CD4-positive, alpha-beta T cell (primary cell): ENCODE results near the gene NCKAP5. TPM values are rescaled to one million over a fixed set of nuclear protein-coding genes. Genes with fewer than 3 reads are reported as not detected.

ENCODE experiments used
- ATAC-seq: fragments of 200-7000 bp; cut with Tn5 transposase; one replicate; pipeline ENCODE4 v1.10.0; 2022; ENCODE audit warnings: mild to moderate bottlenecking; ENCODE audit not compliant: poor library complexity
- CTCF ChIA-PET: fragments of 350-600 bp; sonication (Branson Sonifier 250); formaldehyde crosslinking; loops from one replicate; lab custom pipeline; 2021; ENCODE audit warnings: antibody characterized with exemption, inconsistent platforms; lab: Charles Lee
- POLR2A ChIA-PET: fragments of 350-600 bp; sonication (Branson Sonifier 250); formaldehyde crosslinking; loops from one replicate; lab custom pipeline; 2021; ENCODE audit warnings: antibody characterized with exemption, inconsistent platforms; lab: Charles Lee
- DNase-seq, 14 experiments: peaks; one replicate each; pipeline ENCODE4 v3.0.0-alpha.2; 2013 to 2020; ENCODE audit warnings: mixed read lengths in 2 of 14
- H3K27ac ChIP-seq, 2 donors: one replicate each; pipeline versions ENCODE4 v1.5.1 to v1.7.0; 2013; ENCODE audit warnings: low read length in 2 of 2, low read depth in 1 of 2, mild to moderate bottlenecking in 1 of 2
- H3K27me3 ChIP-seq, 2 experiments: 1 replicate in 1 of 2; 2 replicates in 1 of 2; pipeline versions ENCODE4 v1.6.1 to v1.7.0; 2013; ENCODE audit warnings: low read length in 2 of 2, control low read depth in 1 of 2, mild to moderate bottlenecking in 1 of 2, moderate library complexity in 1 of 2; ENCODE audit not compliant: insufficient read depth in 2 of 2, control insufficient read depth in 1 of 2
- H3K36me3 ChIP-seq: one replicate; pipeline ENCODE4 v1.6.1; 2013; ENCODE audit warnings: low read length, control low read depth; ENCODE audit not compliant: insufficient read depth
- H3K4me1 ChIP-seq: one replicate; pipeline ENCODE4 v1.6.1; 2013; ENCODE audit warnings: low read length, control low read depth; ENCODE audit not compliant: insufficient read depth
- H3K4me3 ChIP-seq: one replicate; pipeline ENCODE4 v1.5.1; 2013; ENCODE audit warnings: mild to moderate bottlenecking, low read length, moderate library complexity
- H3K9me3 ChIP-seq, 2 experiments: 1 replicate in 1 of 2; 2 replicates in 1 of 2; pipeline versions ENCODE4 v1.6.1 to v1.7.0; 2013; ENCODE audit warnings: low read length in 2 of 2, mild to moderate bottlenecking in 2 of 2, control low read depth in 1 of 2, moderate library complexity in 1 of 2; ENCODE audit not compliant: control insufficient read depth in 1 of 2, insufficient read depth in 1 of 2
- H3K27ac Mint-ChIP-seq: one replicate; pipeline ENCODE4 v1.8.0; 2020; ENCODE audit warnings: mixed read lengths
- H3K27me3 Mint-ChIP-seq: one replicate; pipeline ENCODE4 v1.8.0; 2021; ENCODE audit warnings: mixed read lengths
- H3K36me3 Mint-ChIP-seq: one replicate; pipeline ENCODE4 v1.8.0; 2021; ENCODE audit warnings: low read depth, mixed read lengths
- H3K4me1 Mint-ChIP-seq: one replicate; pipeline ENCODE4 v1.8.0; 2021; ENCODE audit warnings: low read depth, mixed read lengths
- H3K4me3 Mint-ChIP-seq: one replicate; pipeline ENCODE4 v1.8.0; 2020; ENCODE audit warnings: mild to moderate bottlenecking, mixed read lengths
- H3K9me3 Mint-ChIP-seq: one replicate; pipeline ENCODE4 v1.8.0; 2020; ENCODE audit warnings: mixed read lengths
- CTCF ChIP-seq: fragments of 200-600 bp; IDR thresholded peaks from one replicate; pipeline ENCODE4 v1.8.0; 2022; ENCODE audit warnings: antibody characterized with exemption, mild to moderate bottlenecking
- intact Hi-C, 2 experiments: fragments of 100-400 bp; cut with DNase I in 1 of 2; cut with micrococcal nuclease in 1 of 2; formaldehyde crosslinking; loops; one replicate each; pipeline versions ENCODE4 v1.15.1 to v1.9.0; 2023 to 2025; cut with DNase I, micrococcal nuclease
- total RNA-seq, 174 experiments: library from RNA in 2 of 174; stranded (reverse) in 2 of 174; gene quantifications; one replicate each; pipeline ENCODE4 v1.2.3 and lab custom pipeline; 2021 to 2026

Gene NCKAP5
- total RNA-seq, 2 experiments from 2014 or later = not detected

GRCh38 chr2:133158024-133158423 is 410.2 kb downstream of the NCKAP5 start:
- CTCF ChIA-PET = no interaction called here
- H3K4me1 ChIP-seq = no peaks in the 10 kb centered on the region
- H3K27ac Mint-ChIP-seq = no peak overlapping the region
- no peaks in the 10 kb centered on the region for H3K36me3 ChIP-seq
- no peak for TF ChIP-seq CTCF
- H3K27me3 ChIP-seq = no peaks in the 10 kb centered on the region
- intact Hi-C loops = no loop called here
- ATAC-seq (no peak), DNase-seq (no peak)
- no peaks in the 10 kb centered on the region for H3K36me3 Mint-ChIP-seq
- POLR2A ChIA-PET = no interaction called here
- H3K9me3 ChIP-seq = no peaks in the 10 kb centered on the region
- no peaks in the 10 kb centered on the region for H3K27me3 Mint-ChIP-seq
- H3K27ac ChIP-seq = no peak overlapping the region
- peaks cover 2% of the 10 kb centered on the region for H3K9me3 Mint-ChIP-seq
- no peak overlapping the region for H3K4me3 ChIP-seq
- H3K4me3 Mint-ChIP-seq = no peak overlapping the region
- no peaks in the 10 kb centered on the region for H3K4me1 Mint-ChIP-seq

- Histone ChIP-seq H3K27ac (no peak overlapping the region), H3K4me1 (no peaks in the 10 kb centered on the region), H3K36me3 (no peaks in the 10 kb centered on the region), H3K4me3 (no peak overlapping the region), H3K9me3 (no peaks in the 10 kb centered on the region), H3K27me3 (no peaks in the 10 kb centered on the region)
- no peaks in the 10 kb centered on the region for H3K4me1 Mint-ChIP-seq
- intact Hi-C loops = no loop called here
- ATAC-seq = no peak
- no peaks in the 10 kb centered on the region for H3K36me3 Mint-ChIP-seq
- DNase-seq = no peak
- no peak for TF ChIP-seq CTCF
- ChIA-PET POLR2A (no interaction called here), CTCF (no interaction called here)
- H3K9me3 Mint-ChIP-seq = peaks cover 2% of the 10 kb centered on the region
- no peak overlapping the region for H3K4me3 Mint-ChIP-seq
- no peak overlapping the region for H3K27ac Mint-ChIP-seq
- H3K27me3 Mint-ChIP-seq = no peaks in the 10 kb centered on the region
Observed at GRCh38 chr2:133157141-133157540, 411.1 kb downstream of the NCKAP5 start.

- Mint-ChIP-seq H3K27ac (no peak overlapping the region), H3K4me1 (no peaks in the 10 kb centered on the region), H3K9me3 (no peaks in the 10 kb centered on the region), H3K36me3 (no peaks in the 10 kb centered on the region), H3K27me3 (no peaks in the 10 kb centered on the region), H3K4me3 (no peak overlapping the region)
- ChIA-PET CTCF (no interaction called here), POLR2A (no interaction called here)
- H3K36me3 ChIP-seq = no peaks in the 10 kb centered on the region
- no peaks in the 10 kb centered on the region for H3K27me3 ChIP-seq
- DNase-seq (no peak), ATAC-seq (no peak)
- intact Hi-C loops = no loop called here
- no peaks in the 10 kb centered on the region for H3K9me3 ChIP-seq
- no peak overlapping the region for H3K4me3 ChIP-seq
- TF ChIP-seq CTCF = no peak
- no peak overlapping the region for H3K27ac ChIP-seq
- no peaks in the 10 kb centered on the region for H3K4me1 ChIP-seq
Observed at GRCh38 chr2:133152801-133153200, 415.5 kb downstream of the NCKAP5 start.
